HG03469 (cell line): Measurements from ENCODE around the gene ZNF638.
"Not testable (repeated sequence)": the region's sequence is repeated elsewhere in the genome, so short reads cannot be mapped to it uniquely, and the experiment has no call there.

Source experiments
- ATAC-seq: cut with Tn5 transposase; IDR thresholded peaks from one replicate; pipeline ENCODE4 v1.9.1; 2021; ENCODE audit warnings: mild to moderate bottlenecking, moderate library complexity, moderate number of reproducible peaks; ENCODE audit not compliant: unreplicated experiment

Gene ZNF638

GRCh38 chr2:71395471-71395870 is 63.9 kb downstream of the ZNF638 start:
- ATAC-seq: no peak

GRCh38 chr2:71402427-71402826 is 70.8 kb downstream of the ZNF638 start:
- ATAC-seq: no peak

GRCh38 chr2:71409611-71410010 is 78.0 kb downstream of the ZNF638 start:
- no peak for ATAC-seq

- ATAC-seq: no peak
Observed at GRCh38 chr2:71410696-71411095, 79.1 kb downstream of the ZNF638 start.

- ATAC-seq: not testable (repeated sequence)
Observed at GRCh38 chr2:71416866-71417265, 85.3 kb downstream of the ZNF638 start.

GRCh38 chr2:71417300-71418202 is 86.0 kb downstream of the ZNF638 start:
- no peak for ATAC-seq

- no peak for ATAC-seq
Observed at GRCh38 chr2:71419145-71419544, 87.6 kb downstream of the ZNF638 start.

- no peak for ATAC-seq
Observed at GRCh38 chr2:71419976-71420375, 88.4 kb downstream of the ZNF638 start.

GRCh38 chr2:71422786-71423185 is 91.2 kb downstream of the ZNF638 start:
- no peak for ATAC-seq

GRCh38 chr2:71423817-71424420 is 92.3 kb downstream of the ZNF638 start:
- ATAC-seq: no peak

GRCh38 chr2:71426721-71427120 is 95.1 kb downstream of the ZNF638 start:
- no peak for ATAC-seq

GRCh38 chr2:71428472-71429383 is 97.1 kb downstream of the ZNF638 start:
- no peak for ATAC-seq

GRCh38 chr2:71445142-71445541 is 113.6 kb downstream of the ZNF638 start:
- ATAC-seq: not testable (repeated sequence)

GRCh38 chr2:71446505-71446904 is 114.9 kb downstream of the ZNF638 start:
- no peak for ATAC-seq

- no peak for ATAC-seq
Observed at GRCh38 chr2:71449343-71449742, 117.8 kb downstream of the ZNF638 start.

- no peak for ATAC-seq
Observed at GRCh38 chr2:71451705-71452104, 120.1 kb downstream of the ZNF638 start.

GRCh38 chr2:71452565-71452964 is 121.0 kb downstream of the ZNF638 start:
- peak; percentile 46 for ATAC-seq

GRCh38 chr2:71453404-71454220 is 122.0 kb downstream of the ZNF638 start, which contains the start of gene DYSF:
Gene DYSF, plus strand, starts transcription at chr2:71453561.
- no peak for ATAC-seq

- ATAC-seq: no peak
Observed at GRCh38 chr2:71454221-71455010, 122.8 kb downstream of the ZNF638 start.
